AG09319 (cell line): ENCODE measurements around the gene C4orf46.

Source experiments
- DNase-seq: peaks from one replicate; pipeline ENCODE4 v3.0.0-alpha.2; 2010; ENCODE audit warnings: low read depth; ENCODE audit errors: extremely low read depth
- TF ChIP-seq, protein P1 (sequence below): IDR thresholded peaks from 2 replicates; pipeline ENCODE4 v1.5.1; 2011; ENCODE audit warnings: low read depth, mild to moderate bottlenecking, inconsistent platforms, low read length, moderate library complexity

The C4orf46 gene

DNA sequence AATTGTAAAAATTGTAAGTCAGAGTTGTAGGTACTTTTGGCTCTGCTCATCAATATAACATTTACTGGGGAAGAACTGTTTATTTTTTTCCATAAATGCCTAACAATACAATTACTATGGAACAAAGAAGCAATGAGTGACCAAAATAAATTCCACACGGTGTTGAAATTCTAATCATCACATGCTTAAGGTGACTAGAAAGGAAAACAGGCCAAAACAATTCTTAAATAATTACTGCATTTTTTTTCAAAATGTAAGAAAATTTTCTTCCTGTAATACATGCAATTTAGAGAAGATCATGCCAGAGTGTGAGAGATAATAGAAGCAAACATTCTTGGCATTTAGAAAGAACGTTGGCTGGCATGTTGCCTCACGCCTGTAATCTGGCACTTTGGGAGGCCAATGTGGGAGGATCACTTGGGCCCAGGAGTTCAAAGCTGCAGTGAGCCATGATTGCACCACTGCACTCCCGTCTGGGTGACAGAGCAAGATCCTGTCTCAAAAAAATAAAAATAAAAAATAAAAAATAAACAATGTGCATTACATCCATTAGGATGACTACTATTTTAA, 22.5 kb downstream of the C4orf46 start:
- TF ChIP-seq, protein P1, sequence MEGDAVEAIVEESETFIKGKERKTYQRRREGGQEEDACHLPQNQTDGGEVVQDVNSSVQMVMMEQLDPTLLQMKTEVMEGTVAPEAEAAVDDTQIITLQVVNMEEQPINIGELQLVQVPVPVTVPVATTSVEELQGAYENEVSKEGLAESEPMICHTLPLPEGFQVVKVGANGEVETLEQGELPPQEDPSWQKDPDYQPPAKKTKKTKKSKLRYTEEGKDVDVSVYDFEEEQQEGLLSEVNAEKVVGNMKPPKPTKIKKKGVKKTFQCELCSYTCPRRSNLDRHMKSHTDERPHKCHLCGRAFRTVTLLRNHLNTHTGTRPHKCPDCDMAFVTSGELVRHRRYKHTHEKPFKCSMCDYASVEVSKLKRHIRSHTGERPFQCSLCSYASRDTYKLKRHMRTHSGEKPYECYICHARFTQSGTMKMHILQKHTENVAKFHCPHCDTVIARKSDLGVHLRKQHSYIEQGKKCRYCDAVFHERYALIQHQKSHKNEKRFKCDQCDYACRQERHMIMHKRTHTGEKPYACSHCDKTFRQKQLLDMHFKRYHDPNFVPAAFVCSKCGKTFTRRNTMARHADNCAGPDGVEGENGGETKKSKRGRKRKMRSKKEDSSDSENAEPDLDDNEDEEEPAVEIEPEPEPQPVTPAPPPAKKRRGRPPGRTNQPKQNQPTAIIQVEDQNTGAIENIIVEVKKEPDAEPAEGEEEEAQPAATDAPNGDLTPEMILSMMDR: no peak
- DNase-seq: no peak

DNA sequence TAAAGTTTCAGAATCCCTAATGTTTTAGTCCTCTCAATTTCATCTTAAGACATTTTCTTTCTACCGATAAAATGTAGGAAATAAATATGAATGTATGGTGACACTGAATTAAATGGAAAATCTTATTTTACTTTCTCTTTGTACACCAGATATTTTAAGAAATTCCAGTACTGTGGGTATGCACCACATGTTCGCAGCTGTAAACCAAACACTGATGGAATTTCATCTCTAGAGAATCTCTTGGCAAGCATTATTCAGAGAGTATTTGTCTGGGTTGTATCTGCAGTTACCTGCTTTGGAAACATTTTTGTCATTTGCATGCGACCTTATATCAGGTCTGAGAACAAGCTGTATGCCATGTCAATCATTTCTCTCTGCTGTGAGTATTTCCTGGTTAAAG, 26.9 kb downstream of the C4orf46 start:
- DNase-seq: no peak
- TF ChIP-seq, protein P1: no peak

DNA sequence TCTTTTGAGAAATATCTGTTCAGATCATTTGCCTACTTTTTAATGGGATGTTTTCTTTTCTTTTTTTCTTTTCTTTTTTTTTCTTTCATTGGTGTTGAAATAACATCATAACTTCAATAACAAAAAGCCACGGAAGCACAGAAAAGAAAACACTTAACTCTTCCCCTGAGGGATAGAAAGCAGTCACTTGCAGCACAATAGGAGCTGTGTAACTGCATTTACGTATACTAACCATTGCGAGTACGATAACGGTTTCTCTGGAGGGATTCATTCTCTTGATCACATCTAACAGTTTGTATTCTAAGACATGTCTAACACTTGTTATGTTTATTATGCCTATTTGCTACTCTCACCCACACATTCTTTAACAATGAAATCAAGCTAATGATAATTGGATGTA, 27.3 kb downstream of the C4orf46 start:
- no peak for DNase-seq
- TF ChIP-seq, protein P1: no peak

DNA sequence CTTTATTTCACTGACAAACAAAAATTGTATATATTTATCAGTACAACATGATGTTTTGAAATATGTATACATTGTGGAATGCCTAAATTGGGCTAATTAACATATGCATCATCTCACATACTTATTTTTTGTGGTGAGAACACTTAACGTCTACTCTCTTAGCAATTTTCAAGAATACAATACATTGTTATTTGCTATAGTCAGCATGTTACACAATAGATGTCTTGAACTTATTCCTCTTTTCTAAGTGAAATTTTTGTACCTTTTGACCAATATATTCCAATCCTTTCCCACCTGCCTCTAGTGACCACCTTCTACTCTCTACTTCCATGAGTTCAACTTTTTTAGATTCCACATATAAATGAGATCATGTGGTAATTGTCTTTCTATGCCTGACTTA, 35.1 kb downstream of the C4orf46 start:
- DNase-seq: no peak
- TF ChIP-seq, protein P1: no peak

DNA sequence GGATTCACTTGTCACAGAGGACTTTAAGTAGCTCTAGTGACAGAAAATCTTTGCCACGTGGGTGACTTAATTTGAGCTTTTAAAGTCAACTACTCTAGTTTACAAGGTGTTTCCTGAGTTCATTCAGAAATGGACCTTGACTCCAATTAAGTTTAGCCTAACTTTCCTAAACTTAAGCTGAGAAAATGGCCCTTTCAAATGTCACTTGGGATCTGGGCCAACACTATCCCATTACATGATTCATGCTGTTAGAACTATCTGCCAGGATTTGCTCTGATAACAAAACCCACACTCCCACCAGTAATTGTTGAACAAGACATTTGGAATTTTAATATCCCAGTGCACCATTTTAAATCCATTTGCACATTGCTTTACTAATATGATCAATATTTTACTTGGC, 40.8 kb downstream of the C4orf46 start:
- TF ChIP-seq, protein P1: no peak
- DNase-seq: no peak

DNA sequence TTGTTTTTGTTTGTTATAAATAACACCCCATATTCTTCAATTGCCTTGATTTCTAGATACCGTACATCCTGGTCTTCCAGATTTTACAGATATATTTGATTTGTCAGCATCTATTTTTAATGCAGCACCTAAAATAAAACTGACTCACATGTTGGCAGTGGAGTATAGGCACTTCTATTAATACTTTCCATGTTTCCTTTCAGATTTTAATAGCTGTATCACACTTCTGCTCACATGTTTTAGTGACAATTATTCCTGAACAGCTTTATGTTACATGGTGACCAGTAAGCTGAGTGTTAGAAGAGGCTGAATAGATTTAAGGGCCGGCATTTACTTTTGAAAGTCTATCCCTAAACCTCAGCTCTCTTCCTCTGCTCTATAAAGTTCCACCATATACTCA, 46.1 kb downstream of the C4orf46 start:
- no peak for DNase-seq
- TF ChIP-seq, protein P1: no peak

DNA sequence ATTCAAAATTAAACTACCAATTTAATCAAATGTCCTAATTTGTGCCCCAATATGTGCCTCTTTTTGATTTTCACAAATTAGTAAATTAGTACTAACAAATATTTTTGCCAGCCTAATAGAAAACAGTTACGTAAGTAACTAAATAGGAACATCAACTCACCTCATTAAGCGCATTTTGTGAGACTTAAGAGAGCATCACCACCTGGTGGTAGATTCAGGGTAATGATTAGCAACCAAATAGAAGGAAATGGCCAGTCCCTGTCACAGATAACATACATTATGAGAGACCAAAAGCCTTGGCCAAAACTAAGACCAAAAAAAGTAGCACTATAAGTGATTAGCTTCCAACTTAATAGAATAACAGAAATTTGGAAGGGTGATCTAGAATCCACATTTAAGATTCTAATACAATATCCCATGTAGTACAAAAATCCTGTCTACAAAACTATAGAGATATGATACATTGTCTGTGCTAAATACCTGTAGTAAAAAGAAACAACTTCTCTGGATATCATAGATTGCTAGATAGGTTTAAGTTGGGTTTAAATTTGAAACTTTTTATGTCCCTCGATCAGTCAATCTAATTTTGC, 46.7 kb downstream of the C4orf46 start:
- peak; percentile 44 for DNase-seq
- TF ChIP-seq, protein P1: peak; percentile 74
